ENCODE data around the gene B4GALNT4. TPM values are rescaled to one million over a fixed set of nuclear protein-coding genes. Genes with fewer than 3 reads are reported as not detected.
A peak's percentile ranks its signal among the peaks of the same experiment; 100 is the strongest.

Gene B4GALNT4
- total and polyA plus RNA-seq, 2 of the 13 experiments (the other 11 are each of a cell fraction or from before 2014, with no cell fraction given): 30.5 to 50.1 TPM

DNA sequence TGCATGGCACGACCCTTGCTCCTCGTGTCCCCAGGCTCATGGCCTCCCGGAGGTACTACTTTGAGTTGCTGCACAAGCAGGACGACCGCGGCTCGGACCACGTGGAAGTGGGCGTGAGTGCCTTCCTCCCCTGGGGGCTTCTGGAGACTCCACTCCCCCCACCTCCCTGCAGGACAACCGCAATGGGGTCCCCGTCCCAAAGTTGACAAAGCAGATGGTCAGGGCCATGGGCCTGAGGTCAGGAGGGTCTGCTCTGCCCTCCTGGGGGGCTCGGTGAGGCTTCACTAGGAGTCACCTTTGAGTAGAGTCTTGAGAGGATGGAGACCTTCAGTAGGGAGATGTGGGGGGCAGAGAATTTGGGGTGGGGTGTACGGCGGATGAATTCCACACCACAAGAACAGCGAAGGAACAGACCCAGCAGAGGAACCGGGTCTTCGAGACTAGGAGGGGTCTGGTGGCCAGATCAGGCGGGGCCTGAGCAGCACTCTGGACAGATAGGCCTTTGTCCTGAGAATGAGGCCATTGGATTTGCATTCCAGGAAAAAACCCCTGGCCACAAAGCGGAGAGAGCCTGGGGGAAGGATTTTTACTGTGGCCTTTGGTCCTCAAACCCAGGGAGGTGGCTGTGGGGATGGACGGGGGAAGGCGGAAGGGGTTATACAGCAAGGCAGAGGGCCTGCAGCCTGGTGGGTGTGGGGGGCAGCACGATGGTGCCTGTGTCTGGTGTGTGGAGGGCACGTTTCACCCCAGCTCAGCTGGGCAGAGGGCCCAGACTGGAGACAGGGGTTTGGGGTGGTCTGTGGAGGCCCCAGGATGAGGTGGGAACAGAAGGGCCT is 4.6 kb downstream of the B4GALNT4 start:
- Histone ChIP-seq H3K36me3 (replicated peaks in 1 of 2; ENCODE audit: control insufficient read depth in 1 of 2, insufficient read depth in 2 of 2, low read length in 2 of 2) (peaks cover 0 to 11% of the 10 kb centered on the region in 2 experiments; a peak in 3 of 5 replicates), H3K4me3 (replicated peaks in 1 of 3; ENCODE audit: insufficient read depth in 1 of 3, low read depth in 2 of 3, low read length in 3 of 3) (peak overlapping the region in 1 of 3 experiments; percentile 43; a peak in 1 of 6 replicates), H3K79me2 (ENCODE audit: insufficient read depth, low read length) (no peaks in the 10 kb centered on the region), H3K4me1 (ENCODE audit: insufficient read depth, low read length) (peaks cover 43% of the 10 kb centered on the region), H3K9ac (ENCODE audit: insufficient read depth, low read depth, low read length) (peak overlapping the region; percentile 54), H4K20me1 (ENCODE audit: insufficient read depth, low read length) (0 out of 2 replicates have a peak, but pooled peaks cover 4% of the 10 kb centered on the region), H3K9me3 (ENCODE audit: low read length) (no peaks in the 10 kb centered on the region), H2AFZ (ENCODE audit: low read length) (no peak overlapping the region), H3K4me2 (ENCODE audit: low read depth, low read length) (peak overlapping the region; percentile 64), H3K27ac (ENCODE audit: extremely low read length, insufficient read depth, low read length) (peak overlapping the region; percentile 75), H3K27me3 (ENCODE audit: control insufficient read depth in 1 of 2, insufficient read depth in 2 of 2, low read length in 2 of 2) (no peaks in the 10 kb centered on the region)
- intact Hi-C loops (cut with micrococcal nuclease; ENCODE audit: unreplicated experiment) (loop anchor here (2.0 kb wide), 1 partner anchor 19 kb away; no protein-coding TSS in a partner anchor), in situ Hi-C loops (cut with HindIII; ENCODE audit: extremely low pct_ligation_motif_present, low pct_unique_long_range_greater_than_20kb) (no loop called here)
- no TSS peak for BruUV-seq (replicated peaks)
- CTCF ChIA-PET (ENCODE audit: low intra/inter-chr PET ratio, low total read pairs): no interaction called here
- POLR2A ChIA-PET: no interaction called here
- 20% methylated on average over 13 of the region's 23 CpGs for WGBS (ENCODE audit: low lambda C conversion rate)
- FAIRE-seq (peak; percentile 96), ATAC-seq (peak; percentile 82), DNase-seq (ENCODE audit: low spot score) (peak; percentile 91)
- TF ChIP-seq ZNF224 (CRISPR knock-in tag; IDR thresholded peaks at IDR 0.05): no peak
- TF ChIP-seq ZNF530 (CRISPR knock-in tag; IDR thresholded peaks at IDR 0.05; ENCODE audit: low read depth): no peak
- TF ChIP-seq, protein P1, sequence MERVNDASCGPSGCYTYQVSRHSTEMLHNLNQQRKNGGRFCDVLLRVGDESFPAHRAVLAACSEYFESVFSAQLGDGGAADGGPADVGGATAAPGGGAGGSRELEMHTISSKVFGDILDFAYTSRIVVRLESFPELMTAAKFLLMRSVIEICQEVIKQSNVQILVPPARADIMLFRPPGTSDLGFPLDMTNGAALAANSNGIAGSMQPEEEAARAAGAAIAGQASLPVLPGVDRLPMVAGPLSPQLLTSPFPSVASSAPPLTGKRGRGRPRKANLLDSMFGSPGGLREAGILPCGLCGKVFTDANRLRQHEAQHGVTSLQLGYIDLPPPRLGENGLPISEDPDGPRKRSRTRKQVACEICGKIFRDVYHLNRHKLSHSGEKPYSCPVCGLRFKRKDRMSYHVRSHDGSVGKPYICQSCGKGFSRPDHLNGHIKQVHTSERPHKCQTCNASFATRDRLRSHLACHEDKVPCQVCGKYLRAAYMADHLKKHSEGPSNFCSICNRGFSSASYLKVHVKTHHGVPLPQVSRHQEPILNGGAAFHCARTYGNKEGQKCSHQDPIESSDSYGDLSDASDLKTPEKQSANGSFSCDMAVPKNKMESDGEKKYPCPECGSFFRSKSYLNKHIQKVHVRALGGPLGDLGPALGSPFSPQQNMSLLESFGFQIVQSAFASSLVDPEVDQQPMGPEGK (CRISPR knock-in tag; IDR thresholded peaks at IDR 0.05): peak; percentile 87
- TF ChIP-seq TCF7L2 (IDR thresholded peaks at IDR 0.05; ENCODE audit: low read depth, low read length): no peak
- no peak; the same call in 1 of the 2 replicates for TF ChIP-seq KDM5B (CRISPR knock-in tag; IDR thresholded peaks at IDR 0.05; ENCODE audit: borderline replicate concordance)
- TF ChIP-seq ZBTB42 (CRISPR knock-in tag; IDR thresholded peaks at IDR 0.05): no peak
- no peak for TF ChIP-seq PAWR (CRISPR knock-in tag; IDR thresholded peaks at IDR 0.05; ENCODE audit: borderline replicate concordance)
- TF ChIP-seq PHF8 (CRISPR knock-in tag; IDR thresholded peaks at IDR 0.05): peak; percentile 33; the same call in 1 of the 2 replicates
- TF ChIP-seq HDAC1 (CRISPR knock-in tag; IDR thresholded peaks at IDR 0.05): peak; percentile 75
- no peak for TF ChIP-seq ZMYM2 (CRISPR knock-in tag; IDR thresholded peaks at IDR 0.05)
- TF ChIP-seq XRCC5 (optimal IDR thresholded peaks at IDR 0.05; ENCODE audit: low read length): peak; percentile 67
- TF ChIP-seq SP4 (CRISPR knock-in tag; IDR thresholded peaks at IDR 0.05): no peak
- no peak for TF ChIP-seq AGO1 (IDR thresholded peaks at IDR 0.05; ENCODE audit: low read depth, low read length, poor library complexity, severe bottlenecking)
- TF ChIP-seq, protein P2, sequence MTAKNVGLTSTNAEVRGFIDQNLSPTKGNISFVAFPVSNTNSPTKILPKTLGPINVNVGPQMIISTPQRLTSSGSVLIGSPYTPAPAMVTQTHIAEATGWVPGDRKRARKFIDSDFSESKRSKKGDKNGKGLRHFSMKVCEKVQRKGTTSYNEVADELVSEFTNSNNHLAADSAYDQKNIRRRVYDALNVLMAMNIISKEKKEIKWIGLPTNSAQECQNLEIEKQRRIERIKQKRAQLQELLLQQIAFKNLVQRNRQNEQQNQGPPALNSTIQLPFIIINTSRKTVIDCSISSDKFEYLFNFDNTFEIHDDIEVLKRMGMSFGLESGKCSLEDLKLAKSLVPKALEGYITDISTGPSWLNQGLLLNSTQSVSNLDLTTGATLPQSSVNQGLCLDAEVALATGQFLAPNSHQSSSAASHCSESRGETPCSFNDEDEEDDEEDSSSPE (CRISPR knock-in tag; IDR thresholded peaks at IDR 0.05): 0 out of 2 replicates have a peak, but pooled peaks have one; percentile 14
- TF ChIP-seq, protein P3, sequence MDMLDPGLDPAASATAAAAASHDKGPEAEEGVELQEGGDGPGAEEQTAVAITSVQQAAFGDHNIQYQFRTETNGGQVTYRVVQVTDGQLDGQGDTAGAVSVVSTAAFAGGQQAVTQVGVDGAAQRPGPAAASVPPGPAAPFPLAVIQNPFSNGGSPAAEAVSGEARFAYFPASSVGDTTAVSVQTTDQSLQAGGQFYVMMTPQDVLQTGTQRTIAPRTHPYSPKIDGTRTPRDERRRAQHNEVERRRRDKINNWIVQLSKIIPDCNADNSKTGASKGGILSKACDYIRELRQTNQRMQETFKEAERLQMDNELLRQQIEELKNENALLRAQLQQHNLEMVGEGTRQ (IDR thresholded peaks at IDR 0.05; ENCODE audit: low read depth, low read length): no peak
- TF ChIP-seq, protein P3 (CRISPR knock-in tag; IDR thresholded peaks at IDR 0.05; ENCODE audit: borderline replicate concordance): no peak
- no peak for TF ChIP-seq SMAD9 (CRISPR knock-in tag; IDR thresholded peaks at IDR 0.05)
- peak; percentile 55 for TF ChIP-seq RBFOX2 (IDR thresholded peaks at IDR 0.05; ENCODE audit: low read depth, low read length)
